Fibroblast of the aortic adventitia (primary cell): ENCODE results near the gene UTP20. TPM values are rescaled to one million over a fixed set of nuclear protein-coding genes. Genes with fewer than 3 reads are reported as not detected.

Experiments
- DNase-seq: peaks from one replicate; pipeline ENCODE4 v3.0.0-alpha.2; 2010; ENCODE audit warnings: low read depth
- H3K4me3 ChIP-seq: 2 replicates; pipeline ENCODE4 v1.5.1; 2011; ENCODE audit warnings: low read depth, mild to moderate bottlenecking, control low read depth, low read length, moderate library complexity
- total RNA-seq: library from RNA; depleted of rRNA; stranded (reverse); fragments of >200 nt; gene quantifications from 2 replicates; pipeline ENCODE4 v1.2.3, GENCODE V29; 2012; ENCODE audit warnings: low replicate concordance
- TF ChIP-seq, protein P1 (sequence below): IDR thresholded peaks from 2 replicates; pipeline ENCODE4 v1.5.1; 2011; ENCODE audit warnings: mild to moderate bottlenecking, low read length, control low read depth, inconsistent platforms; ENCODE audit not compliant: insufficient read depth

UTP20 gene
- total RNA-seq, 1 donor, result 25.7 TPM

DNA sequence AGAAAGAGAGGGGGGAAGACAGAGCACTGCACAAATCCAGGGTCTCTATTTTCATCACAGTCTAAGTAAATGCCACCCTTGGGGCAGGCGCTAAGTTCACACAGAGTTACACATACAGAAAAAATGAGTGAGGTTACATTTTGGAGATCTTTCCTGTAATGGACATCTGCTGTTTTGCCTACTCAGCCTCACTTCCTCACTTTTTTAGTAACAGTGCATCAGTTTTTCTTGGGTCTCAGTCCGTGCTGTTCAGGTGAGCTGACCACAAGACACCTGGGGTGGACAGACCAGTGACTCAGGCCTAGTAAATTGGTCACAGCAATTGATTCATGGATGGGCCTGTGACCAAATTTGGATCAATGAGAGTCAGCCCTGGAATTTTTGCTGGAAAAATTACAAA is 36.3 kb upstream of the UTP20 start:
- TF ChIP-seq, protein P1, sequence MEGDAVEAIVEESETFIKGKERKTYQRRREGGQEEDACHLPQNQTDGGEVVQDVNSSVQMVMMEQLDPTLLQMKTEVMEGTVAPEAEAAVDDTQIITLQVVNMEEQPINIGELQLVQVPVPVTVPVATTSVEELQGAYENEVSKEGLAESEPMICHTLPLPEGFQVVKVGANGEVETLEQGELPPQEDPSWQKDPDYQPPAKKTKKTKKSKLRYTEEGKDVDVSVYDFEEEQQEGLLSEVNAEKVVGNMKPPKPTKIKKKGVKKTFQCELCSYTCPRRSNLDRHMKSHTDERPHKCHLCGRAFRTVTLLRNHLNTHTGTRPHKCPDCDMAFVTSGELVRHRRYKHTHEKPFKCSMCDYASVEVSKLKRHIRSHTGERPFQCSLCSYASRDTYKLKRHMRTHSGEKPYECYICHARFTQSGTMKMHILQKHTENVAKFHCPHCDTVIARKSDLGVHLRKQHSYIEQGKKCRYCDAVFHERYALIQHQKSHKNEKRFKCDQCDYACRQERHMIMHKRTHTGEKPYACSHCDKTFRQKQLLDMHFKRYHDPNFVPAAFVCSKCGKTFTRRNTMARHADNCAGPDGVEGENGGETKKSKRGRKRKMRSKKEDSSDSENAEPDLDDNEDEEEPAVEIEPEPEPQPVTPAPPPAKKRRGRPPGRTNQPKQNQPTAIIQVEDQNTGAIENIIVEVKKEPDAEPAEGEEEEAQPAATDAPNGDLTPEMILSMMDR, result no peak
- DNase-seq, result no peak
- H3K4me3 ChIP-seq, result no peak overlapping the region

DNA sequence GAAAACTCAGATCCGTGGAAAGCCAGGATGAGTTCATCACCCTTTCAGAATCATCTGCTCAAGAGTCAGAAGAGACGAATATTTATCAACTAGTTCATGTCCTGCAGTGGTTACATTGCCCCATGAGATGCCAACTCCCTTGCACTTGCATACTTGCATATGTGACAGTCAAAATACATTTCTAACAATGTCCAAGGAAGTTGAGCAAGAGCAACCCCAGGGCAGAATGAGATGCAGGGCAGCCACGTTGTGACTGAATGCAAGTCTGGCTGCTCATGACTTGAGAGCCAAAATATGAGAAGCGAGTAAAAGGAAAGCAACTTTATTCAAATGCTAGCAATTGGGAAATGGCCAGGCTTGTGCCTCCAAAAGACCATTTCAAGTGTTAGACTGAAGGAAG is 23.6 kb upstream of the UTP20 start:
- H3K4me3 ChIP-seq, result no peak overlapping the region
- no peak for DNase-seq
- TF ChIP-seq, protein P1, result no peak

DNA sequence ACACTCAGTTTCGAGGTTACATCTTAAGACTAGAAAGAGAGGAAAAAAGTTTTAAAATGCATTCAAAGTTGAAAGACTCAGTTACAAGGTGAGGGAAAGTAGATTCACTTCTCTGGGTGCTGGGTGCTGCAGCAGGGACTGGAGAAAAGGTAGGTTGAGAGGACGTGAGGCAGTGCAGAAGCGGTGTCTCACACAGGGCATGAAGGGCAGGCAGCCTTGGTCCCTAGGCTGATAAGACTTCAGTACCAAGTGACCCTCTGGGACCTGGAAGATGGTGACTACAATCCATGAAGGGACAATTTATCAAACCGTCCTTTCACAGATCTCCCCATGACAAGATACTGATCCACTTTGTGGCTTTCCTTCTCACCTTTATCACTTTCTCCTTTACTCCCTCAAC is 22.5 kb upstream of the UTP20 start:
- TF ChIP-seq, protein P1, result no peak
- no peak for DNase-seq
- H3K4me3 ChIP-seq, result no peak overlapping the region

DNA sequence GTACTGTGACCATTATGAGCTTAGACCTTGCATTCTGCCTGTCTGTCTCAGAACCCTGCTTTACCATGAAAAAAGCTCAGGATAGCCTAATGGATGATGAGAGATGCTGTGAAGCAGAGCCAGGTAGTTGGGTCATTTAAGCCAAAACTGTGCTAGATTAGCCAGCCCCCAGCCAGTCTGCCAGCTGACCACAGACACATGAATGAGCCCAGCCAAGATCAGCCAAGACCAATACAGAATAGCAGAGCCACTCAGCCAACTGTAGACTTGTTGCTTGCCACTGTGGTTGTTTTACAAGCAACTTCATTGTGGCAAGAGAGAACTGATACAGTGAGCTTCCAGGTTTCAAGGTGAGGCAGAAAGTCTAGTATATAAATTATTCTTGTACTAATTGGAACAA is 12.8 kb upstream of the UTP20 start:
- no peak overlapping the region for H3K4me3 ChIP-seq
- no peak for DNase-seq
- TF ChIP-seq, protein P1, result no peak

DNA sequence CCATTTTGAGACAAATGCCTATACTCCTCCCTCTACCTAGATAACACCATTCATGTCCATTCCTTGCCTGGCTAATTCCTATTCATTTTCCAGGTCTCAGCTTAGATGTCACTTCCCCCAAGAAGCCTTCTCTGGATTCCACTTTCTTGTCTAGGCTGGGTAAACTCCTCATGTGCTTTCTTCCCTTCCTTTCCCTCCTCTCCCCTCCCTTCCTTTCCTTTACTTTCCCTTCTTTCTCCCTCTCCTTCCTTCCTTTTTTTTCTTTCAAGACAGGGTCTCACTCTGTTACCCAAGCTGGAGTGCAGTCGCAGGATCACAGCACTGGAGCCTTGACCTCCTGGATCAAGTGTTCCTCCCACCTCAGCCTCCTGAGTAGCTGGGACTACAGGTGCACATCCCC is 3.5 kb upstream of the UTP20 start:
- TF ChIP-seq, protein P1, result no peak
- H3K4me3 ChIP-seq, result no peak overlapping the region
- no peak for DNase-seq

DNA sequence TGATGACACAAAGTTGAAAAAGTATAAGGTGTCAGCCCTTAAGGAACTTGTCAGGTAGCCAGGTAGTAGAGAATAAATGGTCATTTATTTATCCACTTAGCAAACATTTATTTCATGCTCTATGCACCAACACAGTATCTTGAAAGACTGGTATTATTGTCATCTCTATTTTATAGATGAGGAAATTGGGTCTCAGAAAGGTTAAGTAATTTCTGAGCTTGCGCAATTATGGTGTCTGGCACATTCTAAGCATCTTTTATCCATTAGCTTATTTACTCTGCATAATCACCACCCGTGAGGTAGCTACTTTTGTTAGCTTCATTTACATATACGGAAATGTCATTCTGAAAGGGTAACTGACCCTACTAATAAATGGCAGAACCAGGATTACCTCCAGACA is 2.5 kb upstream of the UTP20 start:
- TF ChIP-seq, protein P1, result no peak
- no peak for DNase-seq

DNA sequence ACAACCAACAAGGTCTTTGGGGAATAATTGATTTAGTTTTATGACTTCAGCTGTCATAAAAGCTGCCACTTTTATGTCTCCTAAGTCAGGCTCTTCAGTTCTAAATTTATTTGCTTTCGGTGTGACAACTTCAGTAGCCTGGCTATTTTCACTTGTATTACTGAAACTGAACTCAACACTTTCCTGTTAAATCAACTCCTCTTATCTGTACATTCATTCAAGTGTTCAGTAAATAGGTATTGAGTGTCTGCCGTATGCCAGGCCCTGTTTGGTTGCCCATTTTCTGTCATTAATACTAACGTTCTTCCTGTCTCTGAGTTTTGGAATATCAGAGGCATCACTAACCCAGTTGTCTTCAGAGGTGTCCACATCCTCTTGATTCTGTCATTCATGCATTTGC is 7.5 kb downstream of the UTP20 start:
- no peak overlapping the region for H3K4me3 ChIP-seq
- no peak for DNase-seq
- TF ChIP-seq, protein P1, result no peak

More for the DNA sequence above, 2.5 kb upstream of the UTP20 start:
- no peak overlapping the region for H3K4me3 ChIP-seq
